T-helper 2 cell (primary cell): Measurements from ENCODE around the gene PGAM4.
A peak's percentile ranks its signal among the peaks of the same experiment; 100 is the strongest.

Experiments used
- DNase-seq, 5 experiments: peaks; one replicate each; pipeline versions ENCODE4 v3.0.0 to v3.0.0-alpha.2; 2012 to 2022
- total RNA-seq, 2 donors: gene quantifications; one replicate each; lab custom pipeline; 2026; lab: John Stamatoyannopoulos, UW

The PGAM4 gene
- total RNA-seq: 0 to 0.07 reads per million in 2 donors

- DNase-seq: no peak
Measured at GRCh38 chrX:77969538-77969937, at the start of gene PGAM4. Gene PGAM4 (minus strand): TSS chrX:77969638. CDS start chrX:77969638, 0 bp downstream.

- no peak for DNase-seq
Measured at GRCh38 chrX:78011846-78012245, 42.4 kb upstream of the PGAM4 start.

- DNase-seq: no peak
Measured at GRCh38 chrX:77979870-77980269, 10.4 kb upstream of the PGAM4 start.

GRCh38 chrX:77977518-77977917, 8.1 kb upstream of the PGAM4 start:
- no peak for DNase-seq

- DNase-seq: no peak
Measured at GRCh38 chrX:77977095-77977494, 7.7 kb upstream of the PGAM4 start.

GRCh38 chrX:77975755-77976154, 6.3 kb upstream of the PGAM4 start:
- DNase-seq: no peak

GRCh38 chrX:77967631-77968030, 1.8 kb downstream of the PGAM4 start:
- no peak for DNase-seq

GRCh38 chrX:77966361-77966760, 3.1 kb downstream of the PGAM4 start:
- DNase-seq: no peak

- peak in 1 of 5 experiments; percentile 48 for DNase-seq
Measured at GRCh38 chrX:77962068-77962902, 7.2 kb downstream of the PGAM4 start.

GRCh38 chrX:77961063-77961462, 8.4 kb downstream of the PGAM4 start:
- DNase-seq: no peak

- no peak for DNase-seq
Measured at GRCh38 chrX:77960567-77960966, 8.9 kb downstream of the PGAM4 start.

GRCh38 chrX:77953708-77954107, 15.7 kb downstream of the PGAM4 start:
- DNase-seq: no peak

GRCh38 chrX:77953302-77953701, 16.1 kb downstream of the PGAM4 start:
- no peak for DNase-seq

- no peak for DNase-seq
Measured at GRCh38 chrX:77952173-77952572, 17.3 kb downstream of the PGAM4 start.

- DNase-seq: no peak
Measured at GRCh38 chrX:77949840-77950239, 19.6 kb downstream of the PGAM4 start.

GRCh38 chrX:77946571-77946970, 22.9 kb downstream of the PGAM4 start:
- DNase-seq: no peak

GRCh38 chrX:77945910-77946545, 23.4 kb downstream of the PGAM4 start:
- DNase-seq: no peak

GRCh38 chrX:77945031-77945430, 24.4 kb downstream of the PGAM4 start:
- peak in 1 of 5 experiments; percentile 41 for DNase-seq

GRCh38 chrX:77938083-77938680, 31.3 kb downstream of the PGAM4 start:
- no peak for DNase-seq

- no peak for DNase-seq
Measured at GRCh38 chrX:77937291-77937690, 32.1 kb downstream of the PGAM4 start.

GRCh38 chrX:77936299-77936698, 33.1 kb downstream of the PGAM4 start:
- DNase-seq: no peak

- DNase-seq: no peak
Measured at GRCh38 chrX:77935886-77936285, 33.6 kb downstream of the PGAM4 start.

GRCh38 chrX:77930581-77930980, 38.9 kb downstream of the PGAM4 start:
- DNase-seq: no peak

GRCh38 chrX:77925764-77926163, 43.7 kb downstream of the PGAM4 start:
- DNase-seq: peak in 1 of 5 experiments; percentile 22
